Measurements from ENCODE around the gene CADPS2.

CADPS2 gene

GRCh38 chr7:122316467-122317388 is 569.5 kb downstream of the CADPS2 start:
- Histone ChIP-seq H3K4me1 (ENCODE audit: control insufficient read depth, insufficient read depth, low read length) (peaks cover 26% of the 10 kb centered on the region), H3K27me3 (ENCODE audit: control insufficient read depth, insufficient read depth, low read length, poor library complexity, severe bottlenecking) (peaks cover 76% of the 10 kb centered on the region), H3K4me3 (ENCODE audit: insufficient read depth, low read depth, low read length) (peak overlapping the region; percentile 40), H3K36me3 (ENCODE audit: control insufficient read depth, insufficient read depth, low read length) (no peaks in the 10 kb centered on the region), H3K9me3 (ENCODE audit: control insufficient read depth, low read length) (no peaks in the 10 kb centered on the region), H3K27ac (ENCODE audit: insufficient read depth, low read depth, low read length, poor library complexity, severe bottlenecking) (no peak overlapping the region)
- WGBS, 2 experiments: 1% methylated on average over 71 of the region's 71 CpGs

DNA sequence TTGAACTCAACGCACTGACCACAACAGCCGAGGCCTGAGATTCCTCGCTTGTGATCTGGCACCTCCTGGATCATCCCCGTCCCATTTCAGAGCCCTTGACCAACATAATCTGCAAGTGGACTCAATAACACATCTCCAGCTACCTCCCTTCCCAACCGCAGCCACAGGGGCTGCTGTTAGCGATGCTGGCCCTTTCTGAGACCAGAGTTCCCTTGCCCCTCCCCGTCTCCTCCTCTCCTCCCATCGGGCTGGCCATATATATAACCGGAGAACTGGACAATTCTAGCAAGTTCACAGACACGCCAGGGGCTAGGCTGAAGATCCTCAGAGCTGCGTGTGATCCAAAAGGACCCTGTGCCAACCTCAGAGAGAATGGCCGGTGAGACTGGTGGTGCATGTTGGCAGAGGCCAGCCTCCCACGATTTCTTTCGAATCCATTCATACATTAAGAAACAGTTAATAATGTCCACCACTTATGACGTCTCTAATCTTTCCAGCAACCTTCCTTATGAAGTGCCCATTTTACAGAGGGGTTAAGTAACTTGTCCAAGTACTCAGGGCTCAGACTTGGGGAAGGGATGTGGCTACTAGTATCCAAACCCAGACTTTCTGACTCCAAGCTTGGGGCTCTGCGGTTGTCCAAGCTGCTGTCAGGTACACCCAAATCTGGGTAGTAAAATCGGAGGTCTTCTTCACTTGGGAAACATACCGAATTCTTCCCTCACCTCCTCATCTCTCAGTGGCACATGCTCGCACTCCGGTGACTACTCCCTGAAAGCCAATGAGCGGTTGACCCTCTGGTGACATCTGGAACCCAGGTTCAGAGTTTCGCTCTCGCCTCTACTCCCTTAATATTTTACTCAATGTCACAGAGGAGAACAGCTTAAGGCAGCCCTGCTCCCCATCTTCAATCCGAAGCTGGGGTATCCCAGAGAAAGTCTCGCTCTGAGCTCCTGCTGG is 570.5 kb downstream of the CADPS2 start:
- H3K4me3 ChIP-seq (ENCODE audit: insufficient read depth, low read depth, low read length): peak overlapping the region; percentile 40
- peaks cover 86% of the 10 kb centered on the region for H3K27me3 ChIP-seq (ENCODE audit: control insufficient read depth, insufficient read depth, low read length, poor library complexity, severe bottlenecking)
- 9% methylated on average over 25 of the region's 25 CpGs for WGBS, 2 experiments
- peaks cover 31% of the 10 kb centered on the region for H3K4me1 ChIP-seq (ENCODE audit: control insufficient read depth, insufficient read depth, low read length)
- no peaks in the 10 kb centered on the region for H3K9me3 ChIP-seq (ENCODE audit: control insufficient read depth, low read length)
- H3K27ac ChIP-seq (ENCODE audit: insufficient read depth, low read depth, low read length, poor library complexity, severe bottlenecking): no peak overlapping the region
- H3K36me3 ChIP-seq (ENCODE audit: control insufficient read depth, insufficient read depth, low read length): no peaks in the 10 kb centered on the region

DNA sequence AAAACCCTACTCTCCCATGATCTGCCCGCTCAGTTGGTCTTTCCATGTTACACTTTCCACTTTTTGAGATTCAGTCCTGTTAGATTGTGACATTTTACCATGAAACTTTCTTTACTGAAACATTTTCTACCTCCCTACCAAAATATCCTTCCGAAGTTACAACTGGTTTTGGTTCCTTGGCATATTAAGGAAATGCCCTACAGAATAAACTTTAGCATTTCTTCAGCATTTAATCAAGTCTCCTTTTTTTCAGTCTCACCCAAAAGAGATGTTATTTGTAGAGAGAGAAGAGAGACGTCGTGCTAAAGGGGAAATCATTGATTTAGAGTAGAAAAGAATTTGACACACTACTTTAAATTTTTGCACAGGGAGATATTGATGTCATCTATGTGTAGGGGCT is 572.0 kb downstream of the CADPS2 start:
- Histone ChIP-seq H3K27me3 (ENCODE audit: control insufficient read depth, insufficient read depth, low read length, poor library complexity, severe bottlenecking) (peaks cover 96% of the 10 kb centered on the region), H3K36me3 (ENCODE audit: control insufficient read depth, insufficient read depth, low read length) (no peaks in the 10 kb centered on the region), H3K4me1 (ENCODE audit: control insufficient read depth, insufficient read depth, low read length) (peaks cover 31% of the 10 kb centered on the region), H3K4me3 (ENCODE audit: insufficient read depth, low read depth, low read length) (peak overlapping the region; percentile 40), H3K9me3 (ENCODE audit: control insufficient read depth, low read length) (no peaks in the 10 kb centered on the region), H3K27ac (ENCODE audit: insufficient read depth, low read depth, low read length, poor library complexity, severe bottlenecking) (no peak overlapping the region)
- 29 to 40% methylated on average over 4 of the region's 4 CpGs for WGBS, 2 experiments

GRCh38 chr7:122312789-122313188 is 573.5 kb downstream of the CADPS2 start:
- Histone ChIP-seq H3K27me3 (ENCODE audit: control insufficient read depth, insufficient read depth, low read length, poor library complexity, severe bottlenecking) (peaks cover 100% of the 10 kb centered on the region), H3K4me3 (ENCODE audit: insufficient read depth, low read depth, low read length) (no peak overlapping the region), H3K27ac (ENCODE audit: insufficient read depth, low read depth, low read length, poor library complexity, severe bottlenecking) (no peak overlapping the region)

GRCh38 chr7:122311734-122312450 is 574.4 kb downstream of the CADPS2 start:
- no peaks in the 10 kb centered on the region for H3K9me3 ChIP-seq (ENCODE audit: control insufficient read depth, low read length)
- H3K36me3 ChIP-seq (ENCODE audit: control insufficient read depth, insufficient read depth, low read length): no peaks in the 10 kb centered on the region
- peak overlapping the region; percentile 60 for H3K27ac ChIP-seq (ENCODE audit: insufficient read depth, low read depth, low read length, poor library complexity, severe bottlenecking)
- H3K4me1 ChIP-seq (ENCODE audit: control insufficient read depth, insufficient read depth, low read length): peaks cover 23% of the 10 kb centered on the region
- peak overlapping the region; percentile 5 for H3K4me3 ChIP-seq (ENCODE audit: insufficient read depth, low read depth, low read length)
- H3K27me3 ChIP-seq (ENCODE audit: control insufficient read depth, insufficient read depth, low read length, poor library complexity, severe bottlenecking): peaks cover 100% of the 10 kb centered on the region
- WGBS, 2 experiments: 4 to 5% methylated on average over 34 of the region's 34 CpGs

More at GRCh38 chr7:122312789-122313188, 573.5 kb downstream of the CADPS2 start:
- WGBS, 2 experiments: 19 to 29% methylated on average over 2 to 3 of the region's 3 CpGs
- no peaks in the 10 kb centered on the region for H3K36me3 ChIP-seq (ENCODE audit: control insufficient read depth, insufficient read depth, low read length)
- no peaks in the 10 kb centered on the region for H3K9me3 ChIP-seq (ENCODE audit: control insufficient read depth, low read length)
- peaks cover 28% of the 10 kb centered on the region for H3K4me1 ChIP-seq (ENCODE audit: control insufficient read depth, insufficient read depth, low read length)

DNA sequence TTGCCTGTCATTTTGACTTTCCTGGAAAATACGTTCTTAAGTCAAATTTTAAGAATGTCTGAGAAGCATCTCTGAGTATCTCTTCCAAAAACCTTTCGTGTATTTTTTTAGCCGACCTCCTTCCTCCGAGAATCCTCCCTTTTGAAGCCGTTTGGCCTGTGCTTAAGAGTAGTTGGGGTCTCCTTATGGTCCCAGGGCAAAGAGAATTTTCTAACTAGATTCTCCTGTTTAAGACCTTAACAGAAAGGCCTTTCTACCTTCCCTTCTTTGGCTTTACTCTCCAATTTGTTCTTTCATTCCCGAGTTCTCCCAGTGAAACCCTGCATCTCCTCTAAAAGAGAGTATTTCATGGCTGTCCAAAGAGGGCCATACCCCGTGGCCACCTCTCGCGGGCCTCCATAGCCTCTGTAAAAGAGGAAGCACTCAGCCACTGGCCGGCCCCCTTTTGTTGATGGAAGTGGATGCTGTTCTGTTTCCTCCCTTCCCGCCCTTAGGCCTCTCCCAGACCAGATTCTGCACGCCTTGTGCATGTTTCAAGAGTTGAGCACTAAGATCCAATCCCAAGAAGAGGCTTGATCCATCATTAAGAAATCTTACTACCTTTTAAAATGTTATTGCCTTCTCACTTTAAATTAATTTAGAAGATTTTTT is 575.1 kb downstream of the CADPS2 start:
- peaks cover 100% of the 10 kb centered on the region for H3K27me3 ChIP-seq (ENCODE audit: control insufficient read depth, insufficient read depth, low read length, poor library complexity, severe bottlenecking)
- 5% methylated on average over 12 of the region's 12 CpGs for WGBS, 2 experiments
- H3K9me3 ChIP-seq (ENCODE audit: control insufficient read depth, low read length): no peaks in the 10 kb centered on the region
- peak overlapping the region; percentile 60 for H3K27ac ChIP-seq (ENCODE audit: insufficient read depth, low read depth, low read length, poor library complexity, severe bottlenecking)
- H3K4me1 ChIP-seq (ENCODE audit: control insufficient read depth, insufficient read depth, low read length): peaks cover 25% of the 10 kb centered on the region
- no peaks in the 10 kb centered on the region for H3K36me3 ChIP-seq (ENCODE audit: control insufficient read depth, insufficient read depth, low read length)
- H3K4me3 ChIP-seq (ENCODE audit: insufficient read depth, low read depth, low read length): peak overlapping the region; percentile 11

- H3K9me3 ChIP-seq (ENCODE audit: control insufficient read depth, low read length): no peaks in the 10 kb centered on the region
- peaks cover 100% of the 10 kb centered on the region for H3K27me3 ChIP-seq (ENCODE audit: control insufficient read depth, insufficient read depth, low read length, poor library complexity, severe bottlenecking)
- H3K36me3 ChIP-seq (ENCODE audit: control insufficient read depth, insufficient read depth, low read length): no peaks in the 10 kb centered on the region
- peaks cover 31% of the 10 kb centered on the region for H3K4me1 ChIP-seq (ENCODE audit: control insufficient read depth, insufficient read depth, low read length)
- H3K27ac ChIP-seq (ENCODE audit: insufficient read depth, low read depth, low read length, poor library complexity, severe bottlenecking): peak overlapping the region; percentile 38
- peak overlapping the region; percentile 51 for H3K4me3 ChIP-seq (ENCODE audit: insufficient read depth, low read depth, low read length)
- 0 to 1% methylated on average over 61 of the region's 61 CpGs for WGBS, 2 experiments
These were observed 575.9 kb downstream of the CADPS2 start for GRCh38 chr7:122310119-122311021.

DNA sequence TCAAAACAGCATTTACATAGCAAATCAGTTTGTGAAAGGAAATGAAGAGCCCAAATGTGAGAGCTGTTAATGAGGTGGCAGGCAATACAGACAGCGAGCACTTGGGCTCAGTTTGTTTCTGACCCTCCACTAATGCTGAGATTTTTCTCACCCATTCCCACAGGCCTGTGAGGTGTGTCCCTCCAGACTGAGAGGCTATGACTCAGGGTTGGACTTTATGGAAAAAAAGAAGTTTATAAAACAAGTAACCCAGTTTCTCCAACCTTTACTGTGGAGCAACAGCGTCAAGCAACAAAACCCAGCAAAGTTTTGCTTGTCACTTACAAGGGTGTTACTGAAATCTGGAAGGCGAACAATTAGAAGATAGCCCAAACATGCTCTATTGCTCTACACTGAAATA is 576.8 kb downstream of the CADPS2 start:
- Histone ChIP-seq H3K27me3 (ENCODE audit: control insufficient read depth, insufficient read depth, low read length, poor library complexity, severe bottlenecking) (peaks cover 100% of the 10 kb centered on the region), H3K9me3 (ENCODE audit: control insufficient read depth, low read length) (no peaks in the 10 kb centered on the region), H3K36me3 (ENCODE audit: control insufficient read depth, insufficient read depth, low read length) (no peaks in the 10 kb centered on the region), H3K4me3 (ENCODE audit: insufficient read depth, low read depth, low read length) (peak overlapping the region; percentile 51), H3K4me1 (ENCODE audit: control insufficient read depth, insufficient read depth, low read length) (peaks cover 33% of the 10 kb centered on the region), H3K27ac (ENCODE audit: insufficient read depth, low read depth, low read length, poor library complexity, severe bottlenecking) (no peak overlapping the region)
- WGBS, 2 experiments: 4 to 7% methylated on average over 3 of the region's 3 CpGs

GRCh38 chr7:122307228-122307621 is 579.0 kb downstream of the CADPS2 start:
- Histone ChIP-seq H3K36me3 (ENCODE audit: control insufficient read depth, insufficient read depth, low read length) (no peaks in the 10 kb centered on the region), H3K4me3 (ENCODE audit: insufficient read depth, low read depth, low read length) (peak overlapping the region; percentile 44), H3K27ac (ENCODE audit: insufficient read depth, low read depth, low read length, poor library complexity, severe bottlenecking) (no peak overlapping the region), H3K4me1 (ENCODE audit: control insufficient read depth, insufficient read depth, low read length) (peaks cover 39% of the 10 kb centered on the region), H3K27me3 (ENCODE audit: control insufficient read depth, insufficient read depth, low read length, poor library complexity, severe bottlenecking) (peaks cover 100% of the 10 kb centered on the region), H3K9me3 (ENCODE audit: control insufficient read depth, low read length) (no peaks in the 10 kb centered on the region)
- WGBS, 2 experiments: 0% methylated on average over 13 of the region's 13 CpGs

All from ectodermal cell (in vitro differentiated cells).